NCI-H128 (cell line): ENCODE measurements around the gene CCL11.

Experiments
- DNase-seq: peaks from one replicate; lab custom pipeline; 2025; ENCODE audit not compliant: unreplicated experiment; lab: John Stamatoyannopoulos, UW

CCL11 gene

GRCh38 chr17:34285286-34285792, at the start of gene CCL11:
TSS of gene CCL11 (plus strand) at chr17:34285742. CDS start at chr17:34285809, 67 bp downstream.
- DNase-seq = no peak

DNA sequence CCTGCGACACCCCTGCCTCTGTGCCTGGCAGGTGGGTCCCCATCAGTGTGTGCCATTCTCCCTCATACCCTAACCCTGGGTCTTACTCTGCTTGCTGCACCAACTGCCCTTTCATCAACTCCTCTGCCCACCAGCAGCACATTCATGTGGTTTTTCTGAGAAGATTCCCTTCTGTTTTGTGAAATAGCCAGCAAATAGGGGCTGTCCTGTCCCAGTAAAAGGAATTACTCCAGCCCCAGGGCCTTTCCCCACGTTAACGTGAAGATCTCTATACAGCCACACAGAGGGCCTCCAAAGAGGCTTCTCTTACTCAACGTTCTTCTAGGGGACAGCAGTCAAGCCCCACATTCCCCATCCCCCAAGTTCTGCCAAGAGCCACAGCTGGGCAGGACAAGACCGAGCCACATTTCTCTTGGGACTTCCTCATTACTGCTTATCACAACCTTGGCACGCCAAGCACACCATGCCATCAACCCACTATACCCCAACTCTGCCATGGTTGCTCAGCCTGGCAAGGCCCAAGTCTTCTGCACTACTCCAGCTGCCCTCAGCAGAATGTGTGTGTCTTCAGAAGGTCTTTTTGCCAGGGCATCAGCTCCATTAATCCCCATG, 49.2 kb upstream of the CCL11 start:
- DNase-seq = no peak

DNA sequence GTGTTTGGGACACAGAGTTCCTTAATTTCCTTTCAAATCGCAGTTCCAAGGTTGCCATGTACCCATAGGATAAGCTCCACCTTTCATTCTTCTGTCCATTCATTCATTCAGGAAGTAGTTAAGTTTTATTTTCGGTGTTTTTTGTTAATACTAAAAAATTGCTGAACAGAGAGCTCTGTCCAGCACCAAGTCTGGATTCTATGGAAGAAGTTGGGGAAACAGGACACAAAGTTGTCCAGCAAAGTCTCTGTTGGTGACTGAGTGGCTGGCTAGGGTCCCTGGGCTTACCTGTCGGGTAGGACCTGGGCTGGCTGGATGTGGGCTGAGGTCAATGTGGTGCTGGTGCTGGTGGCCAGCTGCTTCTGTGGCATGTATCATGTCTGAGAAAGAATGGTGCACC, 48.1 kb upstream of the CCL11 start:
- no peak for DNase-seq

GRCh38 chr17:34241062-34241461, 44.5 kb upstream of the CCL11 start:
- DNase-seq = no peak

- no peak for DNase-seq
Observed at GRCh38 chr17:34242587-34243363, 42.8 kb upstream of the CCL11 start.

GRCh38 chr17:34243364-34244320, 41.9 kb upstream of the CCL11 start:
- no peak for DNase-seq

GRCh38 chr17:34245351-34245905, 40.1 kb upstream of the CCL11 start:
- DNase-seq = no peak

DNA sequence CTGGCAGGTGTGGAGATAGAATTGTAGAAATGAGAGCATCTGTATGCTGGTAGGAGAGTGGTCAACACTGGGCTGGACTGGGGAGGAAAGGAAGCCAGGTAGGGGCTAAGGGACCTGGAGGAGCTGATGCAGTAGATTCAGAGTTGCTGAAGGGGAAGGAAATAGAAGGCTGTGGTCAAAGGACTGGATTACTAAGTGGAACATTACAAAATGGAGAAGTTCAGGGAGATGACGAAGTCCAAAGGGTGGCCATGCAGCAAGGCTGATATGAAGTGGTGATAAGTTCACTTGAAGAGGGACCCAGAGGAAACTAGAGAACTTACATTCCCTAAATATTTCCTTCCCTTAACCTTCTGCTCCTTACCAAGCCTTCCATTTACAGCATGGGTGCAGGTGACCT, 39.1 kb upstream of the CCL11 start:
- DNase-seq = no peak

- no peak for DNase-seq
Observed at GRCh38 chr17:34246881-34247280, 38.7 kb upstream of the CCL11 start.

DNA sequence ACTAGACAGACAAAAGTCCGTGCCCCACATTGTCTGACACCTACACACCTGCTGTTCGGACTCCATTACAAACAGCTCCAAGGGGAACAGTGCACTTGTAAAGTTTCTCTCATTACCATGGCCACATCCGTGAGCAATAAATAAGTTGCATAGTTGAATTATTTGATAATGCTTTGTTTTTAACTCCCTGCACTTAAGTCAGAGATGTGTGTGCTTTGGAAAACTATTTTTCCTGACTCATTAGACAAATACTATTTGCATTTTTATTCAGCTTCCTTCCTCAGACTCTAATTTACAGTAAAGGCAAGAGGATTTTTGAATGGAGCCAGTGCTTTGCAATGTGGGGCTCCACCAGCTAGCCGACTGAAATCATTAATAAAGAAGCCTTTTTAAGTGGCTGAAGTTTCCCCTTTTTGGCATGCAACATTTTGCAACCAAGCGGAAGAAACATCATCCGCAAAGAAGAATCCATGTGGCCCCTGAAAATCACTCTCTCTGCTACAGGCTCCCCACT, 37.0 kb upstream of the CCL11 start:
- no peak for DNase-seq

DNA sequence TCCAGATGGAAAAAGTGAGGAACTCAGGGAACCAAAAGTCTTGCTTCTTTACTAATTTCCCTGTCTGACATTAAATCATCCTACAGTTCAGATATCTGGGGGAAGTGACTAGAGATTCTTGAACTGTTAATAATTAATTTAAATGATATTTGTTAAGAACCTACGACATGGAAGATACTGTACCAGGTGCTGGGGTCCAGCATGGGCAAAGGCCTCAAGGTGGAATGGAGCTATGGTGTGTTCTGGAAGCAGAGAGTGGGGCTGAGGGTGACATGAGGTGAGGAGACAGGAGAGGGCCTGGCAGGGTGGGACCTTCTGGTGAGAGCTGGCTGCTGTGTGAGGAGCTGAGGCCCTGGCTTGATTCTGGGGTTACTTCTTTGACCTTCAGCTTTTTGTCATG, 36.5 kb upstream of the CCL11 start:
- no peak for DNase-seq

- DNase-seq = no peak
Observed at GRCh38 chr17:34249478-34249877, 36.1 kb upstream of the CCL11 start.

DNA sequence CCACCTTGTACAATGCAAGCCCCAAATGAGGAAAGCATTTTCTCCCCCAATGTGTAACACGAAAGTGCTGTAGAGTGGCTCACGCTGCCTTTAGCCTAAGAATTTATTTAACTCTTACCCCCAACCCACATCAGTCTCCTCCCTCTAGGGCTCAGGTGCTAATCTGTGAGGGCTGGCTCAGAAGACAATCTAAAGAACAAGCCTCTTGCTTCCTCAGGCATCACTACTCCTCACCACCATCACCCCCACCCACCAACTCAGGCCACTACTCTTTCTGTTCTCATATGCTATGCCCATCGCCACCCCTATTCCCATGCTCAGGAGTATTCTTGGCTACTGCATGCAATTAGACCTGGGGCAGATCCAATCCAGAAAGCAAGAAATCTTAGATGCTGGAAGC, 34.4 kb upstream of the CCL11 start:
- DNase-seq = no peak

DNA sequence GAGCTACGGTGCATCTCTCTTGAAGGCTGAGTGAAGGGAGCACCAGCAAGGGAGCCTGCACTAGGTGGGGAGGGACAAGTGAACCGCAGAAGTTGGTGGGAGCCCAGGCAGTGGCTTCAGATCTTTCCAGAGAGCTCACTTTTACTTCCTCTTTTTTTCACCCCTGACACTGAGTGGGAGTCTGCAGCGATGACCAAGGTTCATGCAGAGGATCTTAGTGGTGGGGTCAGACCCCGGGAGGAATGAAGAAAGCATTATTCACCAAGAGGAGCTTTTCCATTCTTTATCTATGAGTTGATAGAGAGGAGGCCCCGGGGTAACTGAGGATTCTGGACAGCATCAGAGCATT, 33.5 kb upstream of the CCL11 start:
- DNase-seq = no peak

- DNase-seq = no peak
Observed at GRCh38 chr17:34252444-34253138, 33.0 kb upstream of the CCL11 start.

DNA sequence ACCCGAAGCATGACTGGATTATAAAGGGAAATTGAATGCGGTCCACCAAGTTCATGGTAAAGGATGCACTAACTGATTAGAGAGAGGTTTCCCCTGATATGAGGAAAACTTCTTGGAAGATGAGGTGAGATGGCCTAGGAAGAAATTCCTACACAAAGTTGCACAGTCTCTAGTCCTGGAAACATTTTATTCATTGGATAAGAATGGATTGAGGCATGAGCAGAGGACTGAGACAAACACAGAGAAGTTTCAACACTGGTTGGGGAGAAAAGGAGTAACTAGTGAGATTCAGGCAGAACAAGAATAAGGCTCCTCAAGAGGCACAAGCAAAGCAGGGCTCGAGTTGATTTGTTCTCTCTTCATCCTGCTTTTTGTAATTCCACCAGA, 32.4 kb upstream of the CCL11 start:
- no peak for DNase-seq

GRCh38 chr17:34254146-34254545, 31.4 kb upstream of the CCL11 start:
- no peak for DNase-seq

DNA sequence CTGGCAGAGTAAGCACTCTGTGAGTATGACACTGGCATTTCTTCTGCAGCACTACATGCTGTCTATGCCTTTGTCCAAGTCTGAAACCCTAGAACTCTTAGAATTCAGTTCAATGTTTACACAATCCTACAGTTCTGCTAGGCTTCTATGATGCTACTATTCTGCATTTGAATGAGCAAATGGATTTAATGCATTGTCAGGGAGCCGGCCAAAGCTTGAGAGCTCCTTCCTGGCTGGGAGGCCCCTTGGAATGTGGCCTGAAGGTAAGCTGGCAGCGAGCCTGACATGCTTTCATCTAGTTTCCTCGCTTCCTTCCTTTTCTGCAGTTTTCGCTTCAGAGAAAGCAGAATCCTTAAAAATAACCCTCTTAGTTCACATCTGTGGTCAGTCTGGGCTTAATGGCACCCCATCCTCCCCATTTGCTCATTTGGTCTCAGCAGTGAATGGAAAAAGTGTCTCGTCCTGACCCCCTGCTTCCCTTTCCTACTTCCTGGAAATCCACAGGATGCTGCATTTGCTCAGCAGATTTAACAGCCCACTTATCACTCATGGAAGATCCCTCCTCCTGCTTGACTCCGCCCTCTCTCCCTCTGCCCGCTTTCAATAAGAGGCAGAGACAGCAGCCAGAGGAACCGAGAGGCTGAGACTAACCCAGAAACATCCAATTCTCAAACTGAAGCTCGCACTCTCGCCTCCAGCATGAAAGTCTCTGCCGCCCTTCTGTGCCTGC, 30.7 kb upstream of the CCL11 start, which contains the start of gene CCL2:
Gene CCL2 (plus strand): TSS at position 635 of the 730 bp plus-strand sequence. CDS start 65 bp downstream, at position 700.
- no peak for DNase-seq

DNA sequence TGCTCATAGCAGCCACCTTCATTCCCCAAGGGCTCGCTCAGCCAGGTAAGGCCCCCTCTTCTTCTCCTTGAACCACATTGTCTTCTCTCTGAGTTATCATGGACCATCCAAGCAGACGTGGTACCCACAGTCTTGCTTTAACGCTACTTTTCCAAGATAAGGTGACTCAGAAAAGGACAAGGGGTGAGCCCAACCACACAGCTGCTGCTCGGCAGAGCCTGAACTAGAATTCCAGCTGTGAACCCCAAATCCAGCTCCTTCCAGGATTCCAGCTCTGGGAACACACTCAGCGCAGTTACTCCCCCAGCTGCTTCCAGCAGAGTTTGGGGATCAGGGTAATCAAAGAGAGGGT, 30.2 kb upstream of the CCL11 start:
- DNase-seq = no peak

DNA sequence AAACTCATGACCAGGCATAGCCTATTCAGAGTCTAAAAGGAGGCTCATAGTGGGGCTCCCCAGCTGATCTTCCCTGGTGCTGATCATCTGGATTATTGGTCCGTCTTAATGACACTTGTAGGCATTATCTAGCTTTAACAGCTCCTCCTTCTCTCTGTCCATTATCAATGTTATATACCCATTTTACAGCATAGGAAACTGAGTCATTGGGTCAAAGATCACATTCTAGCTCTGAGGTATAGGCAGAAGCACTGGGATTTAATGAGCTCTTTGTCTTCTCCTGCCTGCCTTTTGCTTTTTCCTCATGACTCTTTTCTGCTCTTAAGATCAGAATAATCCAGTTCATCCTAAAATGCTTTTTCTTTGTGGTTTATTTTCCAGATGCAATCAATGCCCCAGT, 29.7 kb upstream of the CCL11 start:
- no peak for DNase-seq
